Stimulated activated CD4-positive, alpha-beta T cell treated with anti-CD3 and anti-CD28 coated beads, Interleukin-12 subunit alpha, Interleukin-12 subunit beta, amount 100 ng/mL, for 4 hours (primary cell): Measurements from ENCODE around the gene MRPL50.

ENCODE experiments used
- DNase-seq: peaks from one replicate; pipeline ENCODE4 v3.0.0-alpha.2; 2020

The MRPL50 gene

GRCh38 chr9:101398068-101398929 is at the start of gene MRPL50, which contains the start of gene ZNF189:
Gene MRPL50, minus strand, starts transcription at chr9:101398618. Its CDS starts 26 bp downstream, at chr9:101398592.
Gene ZNF189, plus strand, starts transcription at chr9:101398851. Its CDS starts 306 bp downstream, at chr9:101399157.
- peak; percentile 91 for DNase-seq

GRCh38 chr9:101446732-101447131 is 48.3 kb upstream of the MRPL50 start:
- no peak for DNase-seq

DNA sequence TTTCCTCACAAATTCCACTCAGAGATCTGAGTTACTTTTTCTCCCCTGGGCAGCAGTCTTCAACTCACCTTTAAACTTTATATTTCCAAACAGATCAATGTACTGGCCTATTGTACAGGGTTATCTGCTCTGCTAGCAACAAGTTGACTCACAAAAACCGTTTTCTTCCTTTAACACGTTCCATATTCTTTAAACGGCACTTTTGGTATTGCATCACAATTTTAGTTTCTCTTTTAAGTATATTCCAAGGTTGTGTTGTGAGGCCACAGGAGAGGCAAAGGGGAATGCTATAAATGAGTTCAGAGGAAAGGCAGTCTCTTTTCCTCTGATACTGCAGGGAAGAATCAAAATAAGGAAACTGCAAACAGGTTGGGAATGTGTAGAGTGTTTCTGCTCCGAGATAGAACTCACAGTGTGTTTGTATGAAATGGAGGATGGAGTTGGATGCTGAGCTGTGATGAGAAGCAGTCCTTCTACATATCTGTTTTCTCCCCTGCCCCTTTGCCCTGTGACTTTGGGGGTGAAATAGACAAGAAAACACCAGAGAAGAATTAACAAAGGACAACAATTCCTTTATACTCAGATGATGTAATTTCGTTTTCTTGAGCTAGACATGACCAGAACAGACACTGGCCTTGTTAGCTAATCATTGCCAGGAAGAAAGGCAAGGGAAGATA is 47.1 kb upstream of the MRPL50 start:
- no peak for DNase-seq

- no peak for DNase-seq
Measured at GRCh38 chr9:101443364-101443771, 45.0 kb upstream of the MRPL50 start.

GRCh38 chr9:101442736-101443135 is 44.3 kb upstream of the MRPL50 start:
- no peak for DNase-seq

DNA sequence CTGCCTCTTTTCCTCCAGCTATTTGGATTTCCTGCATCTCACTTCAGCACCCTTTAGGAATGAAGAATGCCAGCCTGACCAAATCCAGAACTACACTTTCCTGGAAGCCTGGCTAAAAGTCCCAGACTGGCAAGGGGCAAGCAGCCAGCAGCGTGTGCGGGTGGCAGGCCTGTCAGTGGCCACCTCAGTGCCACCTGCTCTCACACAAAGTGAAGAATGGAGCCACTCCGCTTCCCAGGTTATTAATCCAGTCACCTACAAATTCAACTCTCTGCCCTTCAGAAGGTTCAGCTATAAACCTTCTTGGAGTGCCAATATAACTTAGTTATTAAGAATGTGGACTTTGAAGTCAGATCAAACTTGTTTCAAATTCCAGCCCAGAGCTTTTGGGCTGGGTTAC is 43.9 kb upstream of the MRPL50 start:
- DNase-seq: no peak

GRCh38 chr9:101440714-101441230 is 42.4 kb upstream of the MRPL50 start:
- no peak for DNase-seq

- no peak for DNase-seq
Measured at GRCh38 chr9:101438523-101438922, 40.1 kb upstream of the MRPL50 start.

- no peak for DNase-seq
Measured at GRCh38 chr9:101437806-101438232, 39.4 kb upstream of the MRPL50 start.

DNA sequence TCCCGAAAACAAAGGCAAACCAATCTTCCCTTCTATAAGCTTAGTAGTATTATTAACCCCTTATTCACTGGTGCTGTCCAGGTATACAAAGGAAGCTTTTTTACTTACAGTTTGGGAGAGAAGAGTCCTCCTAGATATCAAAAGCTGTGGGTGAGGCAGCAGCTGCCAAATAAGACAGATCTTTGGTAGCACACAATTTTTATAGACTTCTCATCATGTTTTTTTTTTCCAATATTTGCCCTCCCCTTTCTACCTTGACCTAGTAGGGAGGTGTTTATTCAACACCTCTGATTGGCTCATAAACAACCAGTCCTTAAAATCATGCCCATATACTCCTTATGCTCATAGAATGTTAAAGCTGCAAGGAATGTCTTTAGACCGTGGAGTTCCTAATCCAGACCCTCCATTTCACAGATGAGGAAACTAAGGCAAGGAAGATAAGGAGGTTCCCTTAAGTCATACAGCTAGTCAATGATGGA is 37.2 kb upstream of the MRPL50 start, which contains the start of gene ALDOB:
TSS of gene ALDOB (minus strand) at position 174 of the 479 bp plus-strand sequence. CDS start 4,887 bp downstream, outside the sequence.
- DNase-seq: no peak

GRCh38 chr9:101434998-101435397 is 36.6 kb upstream of the MRPL50 start:
- DNase-seq: no peak

- DNase-seq: no peak
Measured at GRCh38 chr9:101433229-101433628, 34.8 kb upstream of the MRPL50 start.

DNA sequence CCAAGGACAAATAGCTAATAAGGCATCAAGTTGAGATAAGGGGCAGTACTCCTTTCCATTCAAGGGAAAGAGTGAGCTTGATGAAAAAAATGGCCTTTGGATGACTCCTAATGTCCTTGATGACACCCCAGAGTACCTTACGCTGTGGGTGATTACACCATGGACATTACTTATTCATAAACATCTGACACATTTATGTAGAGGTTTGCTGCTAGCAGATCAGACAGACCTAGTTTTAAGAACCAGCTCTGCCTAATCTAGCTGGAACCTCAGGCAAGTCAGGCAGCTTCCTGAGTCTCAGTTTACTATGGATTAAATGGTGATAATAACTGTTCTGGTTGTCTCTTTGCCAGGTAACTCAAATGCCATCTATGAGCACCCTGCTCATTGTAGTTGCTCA is 34.3 kb upstream of the MRPL50 start:
- DNase-seq: no peak

DNA sequence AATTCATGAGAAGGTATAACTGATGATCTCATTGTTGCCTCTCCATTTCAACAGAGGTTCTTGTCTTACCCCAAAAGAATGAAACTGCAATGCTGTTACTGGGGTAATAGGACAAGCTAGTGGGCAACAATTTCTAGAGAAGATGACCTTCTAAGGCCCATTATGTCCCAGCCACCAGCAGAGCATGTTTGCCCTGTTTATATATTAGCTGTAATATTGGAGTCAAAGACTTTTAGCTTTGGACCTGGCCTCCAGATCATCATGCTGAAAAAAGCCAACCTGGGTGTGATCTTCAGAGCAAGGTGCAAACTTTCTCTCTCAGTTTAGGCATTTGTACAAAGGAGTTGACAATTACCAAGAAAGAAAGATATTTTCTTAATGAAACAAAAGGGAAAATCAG is 33.8 kb upstream of the MRPL50 start:
- no peak for DNase-seq

- DNase-seq: no peak
Measured at GRCh38 chr9:101429736-101430135, 31.3 kb upstream of the MRPL50 start.

- DNase-seq: no peak
Measured at GRCh38 chr9:101428909-101429308, 30.5 kb upstream of the MRPL50 start.

DNA sequence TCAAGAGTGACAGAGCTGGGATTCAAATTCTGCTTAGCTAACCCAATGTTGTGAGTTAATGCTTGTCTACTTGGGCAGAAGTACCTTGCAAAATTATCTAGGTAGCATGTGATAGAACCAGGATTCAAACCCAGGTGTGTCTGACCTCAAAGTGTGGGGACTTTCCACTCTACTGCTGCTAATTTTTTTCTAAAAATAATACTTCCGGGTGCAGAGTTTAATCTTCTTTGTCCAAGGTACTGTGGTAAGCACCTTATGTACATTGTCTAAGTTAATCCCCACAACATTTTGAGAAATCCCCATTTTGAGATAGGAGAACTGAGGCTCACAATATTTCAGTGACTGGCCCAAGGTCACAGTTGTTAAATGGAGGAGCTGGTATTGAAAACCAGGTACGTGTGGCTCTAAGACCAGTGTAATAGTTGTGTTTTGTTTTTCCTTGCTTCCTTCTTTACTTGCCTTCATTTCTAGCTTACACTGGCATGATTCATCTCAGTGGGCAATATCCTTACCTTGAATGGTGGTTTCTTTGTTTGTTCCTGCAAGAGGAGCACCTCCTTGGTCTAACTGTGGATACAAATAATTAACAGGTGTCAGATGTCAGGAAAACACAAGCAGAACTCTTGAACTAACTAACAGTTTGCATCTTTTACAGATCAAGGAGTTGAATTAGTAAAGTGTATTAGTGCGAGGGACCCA is 29.7 kb upstream of the MRPL50 start:
- no peak for DNase-seq

DNA sequence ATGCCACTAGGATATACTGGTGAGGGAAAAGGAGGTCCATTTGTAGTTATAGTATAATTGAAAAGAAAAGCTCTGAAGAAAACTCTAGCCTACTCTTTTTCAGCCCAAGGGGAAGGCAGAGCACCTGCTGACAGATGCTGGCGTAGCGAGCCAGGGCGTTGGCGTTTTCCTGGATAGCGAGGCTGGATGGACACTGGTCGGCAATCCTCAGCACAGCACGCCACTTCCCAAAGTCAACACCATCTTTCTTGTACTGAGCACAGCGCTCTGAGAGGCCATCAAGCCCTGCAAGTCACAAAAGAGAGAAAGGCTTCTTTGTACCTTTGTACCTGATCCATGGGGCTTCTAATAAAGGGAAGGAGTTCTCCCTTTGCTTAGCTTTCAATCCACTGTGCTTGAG is 28.9 kb upstream of the MRPL50 start:
- DNase-seq: no peak

DNA sequence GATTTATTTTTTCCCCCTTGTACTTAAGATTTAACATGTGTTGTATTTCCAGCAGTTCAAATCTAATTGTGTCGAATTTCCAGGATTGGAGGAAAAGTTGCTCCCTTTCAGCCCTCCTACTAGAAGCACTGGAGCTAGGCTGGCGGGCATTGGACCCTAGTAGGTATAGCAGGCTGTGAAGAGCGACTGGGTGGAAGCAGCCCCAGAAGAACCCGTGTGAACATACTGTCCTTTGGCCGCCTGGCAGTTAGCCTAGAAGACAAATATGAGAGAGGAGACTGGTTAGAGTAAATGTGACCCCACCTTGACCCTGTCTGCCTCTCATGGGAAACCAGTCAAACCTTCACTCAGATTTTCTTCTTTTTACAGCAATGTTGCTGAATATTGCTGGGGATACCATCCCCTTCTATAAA is 23.2 kb upstream of the MRPL50 start:
- DNase-seq: no peak

DNA sequence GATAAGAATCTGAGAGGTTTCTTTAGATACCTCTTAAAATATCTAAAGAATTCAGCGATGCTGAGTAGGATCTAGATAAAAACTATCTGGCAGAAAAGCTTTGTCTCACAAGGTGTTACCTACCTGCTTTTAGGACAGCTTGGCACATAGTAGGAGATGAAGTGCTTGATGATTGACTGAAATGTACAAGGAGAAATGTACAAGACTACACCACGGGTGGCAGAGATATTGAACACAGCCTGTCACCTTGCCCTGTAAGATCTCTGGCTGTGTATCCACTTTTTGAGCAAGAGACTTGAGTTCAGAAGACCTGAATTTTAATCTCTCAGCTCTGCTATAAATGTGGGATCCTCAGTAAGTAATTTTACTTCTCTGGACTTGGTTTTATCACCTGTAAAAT is 21.4 kb upstream of the MRPL50 start:
- DNase-seq: no peak

GRCh38 chr9:101418518-101419430 is 20.4 kb upstream of the MRPL50 start:
- no peak for DNase-seq

- DNase-seq: no peak
Measured at GRCh38 chr9:101417977-101418376, 19.6 kb upstream of the MRPL50 start.
